GM12891 (cell line): ENCODE results near the gene CD300H.

Source experiments
- POLR2AphosphoS5 ChIP-seq: IDR thresholded peaks from 2 replicates; pipeline ENCODE4 v1.6.1; 2011; ENCODE audit warnings: low read depth, low read length, control low read depth
- TAF1 ChIP-seq: IDR thresholded peaks from 2 replicates; pipeline ENCODE4 v1.6.1; 2011; ENCODE audit warnings: low read depth, low read length, control low read depth

DNA sequence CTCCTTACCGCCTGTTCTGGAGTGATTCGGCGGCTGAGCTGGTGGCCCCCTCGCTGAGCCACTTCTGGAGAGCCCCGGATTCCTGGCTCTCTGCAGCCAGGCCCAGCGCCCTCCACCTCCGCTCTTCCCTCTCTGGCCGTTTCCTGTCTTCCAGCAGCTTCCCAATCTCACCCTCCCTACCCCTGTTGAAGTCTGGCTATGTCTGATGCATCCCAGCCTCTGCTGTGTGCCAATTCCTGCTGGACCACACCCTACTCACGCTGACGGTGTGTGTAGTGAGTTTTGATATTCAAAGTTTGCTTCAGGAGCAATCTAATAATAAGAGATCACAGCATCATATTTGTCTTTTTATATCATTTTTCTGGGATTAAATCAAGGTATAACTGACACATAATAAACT lies 15.3 kb upstream of the CD300H start:
- TF ChIP-seq TAF1 (no peak), POLR2AphosphoS5 (no peak)
